Measurements from ENCODE around the gene OXSR1.
"Not testable (repeated sequence)": the region's sequence is repeated elsewhere in the genome, so short reads cannot be mapped to it uniquely, and the experiment has no call there.

The OXSR1 gene

GRCh38 chr3:38214560-38214959, 49.2 kb downstream of the OXSR1 start:
- DNase-seq (ENCODE audit: insufficient read length, low spot score) (no peak), FAIRE-seq (no peak)

GRCh38 chr3:38219609-38220197, 54.4 kb downstream of the OXSR1 start:
- DNase-seq (ENCODE audit: insufficient read length, low spot score) (no peak), FAIRE-seq (no peak)

- FAIRE-seq = no peak
- DNase-seq (ENCODE audit: insufficient read length, low spot score) = no peak
These were observed 55.7 kb downstream of the OXSR1 start for GRCh38 chr3:38221005-38221404.

GRCh38 chr3:38222032-38222634, 56.8 kb downstream of the OXSR1 start:
- peak; percentile 14 for FAIRE-seq
- no peak for DNase-seq (ENCODE audit: insufficient read length, low spot score)

GRCh38 chr3:38224357-38224756, 59.0 kb downstream of the OXSR1 start:
- no peak for DNase-seq (ENCODE audit: insufficient read length, low spot score)
- FAIRE-seq = no peak

GRCh38 chr3:38226273-38226672, 60.9 kb downstream of the OXSR1 start:
- FAIRE-seq (no peak), DNase-seq (ENCODE audit: insufficient read length, low spot score) (no peak)

GRCh38 chr3:38227989-38228388, 62.7 kb downstream of the OXSR1 start:
- DNase-seq (ENCODE audit: insufficient read length, low spot score) (no peak), FAIRE-seq (no peak)

- DNase-seq (ENCODE audit: insufficient read length, low spot score) (no peak), FAIRE-seq (no peak)
These were observed 63.7 kb downstream of the OXSR1 start for GRCh38 chr3:38229036-38229435.

- DNase-seq (ENCODE audit: insufficient read length, low spot score) (no peak), FAIRE-seq (no peak)
These were observed 67.4 kb downstream of the OXSR1 start for GRCh38 chr3:38232701-38233100.

GRCh38 chr3:38235466-38235865, 70.1 kb downstream of the OXSR1 start:
- DNase-seq (ENCODE audit: insufficient read length, low spot score) (no peak), FAIRE-seq (peak; percentile 80)

GRCh38 chr3:38238416-38239008, 73.2 kb downstream of the OXSR1 start:
- no peak for DNase-seq (ENCODE audit: insufficient read length, low spot score)
- no peak for FAIRE-seq

GRCh38 chr3:38242812-38243211, 77.5 kb downstream of the OXSR1 start:
- FAIRE-seq = not testable (repeated sequence)

GRCh38 chr3:38245930-38246329, 80.6 kb downstream of the OXSR1 start:
- FAIRE-seq = no peak
- no peak for DNase-seq (ENCODE audit: insufficient read length, low spot score)

More at GRCh38 chr3:38242812-38243211, 77.5 kb downstream of the OXSR1 start:
- not testable (repeated sequence) for DNase-seq (ENCODE audit: insufficient read length, low spot score)

- FAIRE-seq = no peak
- DNase-seq (ENCODE audit: insufficient read length, low spot score) = no peak
These were observed 82.2 kb downstream of the OXSR1 start for GRCh38 chr3:38247366-38248035.

GRCh38 chr3:38250198-38250597, 84.9 kb downstream of the OXSR1 start:
- FAIRE-seq (peak; percentile 23), DNase-seq (ENCODE audit: insufficient read length, low spot score) (no peak)

- no peak for FAIRE-seq
- no peak for DNase-seq (ENCODE audit: insufficient read length, low spot score)
These were observed 85.9 kb downstream of the OXSR1 start for GRCh38 chr3:38251197-38251596.

GRCh38 chr3:38253704-38254103, 88.4 kb downstream of the OXSR1 start:
- FAIRE-seq (no peak), DNase-seq (ENCODE audit: insufficient read length, low spot score) (no peak)

- FAIRE-seq (no peak), DNase-seq (ENCODE audit: insufficient read length, low spot score) (no peak)
These were observed 89.5 kb downstream of the OXSR1 start for GRCh38 chr3:38254872-38255271.

- FAIRE-seq (no peak), DNase-seq (ENCODE audit: insufficient read length, low spot score) (no peak)
These were observed 90.3 kb downstream of the OXSR1 start for GRCh38 chr3:38255627-38256026.

- FAIRE-seq (no peak), DNase-seq (ENCODE audit: insufficient read length, low spot score) (no peak)
These were observed 92.2 kb downstream of the OXSR1 start for GRCh38 chr3:38257583-38257982.

- no peak for FAIRE-seq
These were observed 95.1 kb downstream of the OXSR1 start for GRCh38 chr3:38260474-38260873.

GRCh38 chr3:38264353-38264771, 99.0 kb downstream of the OXSR1 start:
- FAIRE-seq = no peak

More at GRCh38 chr3:38260474-38260873, 95.1 kb downstream of the OXSR1 start:
- DNase-seq (ENCODE audit: insufficient read length, low spot score) = no peak

More at GRCh38 chr3:38264353-38264771, 99.0 kb downstream of the OXSR1 start:
- no peak for DNase-seq (ENCODE audit: insufficient read length, low spot score)
